ENCODE measurements around the gene SPEM1.
A peak's percentile ranks its signal among the peaks of the same experiment; 100 is the strongest.
"Not testable (repeated sequence)": the region's sequence is repeated elsewhere in the genome, so short reads cannot be mapped to it uniquely, and the experiment has no call there.

Gene SPEM1

GRCh38 chr17:7467498-7467897 lies 47.4 kb downstream of the SPEM1 start:
- TF ChIP-seq CTCF (IDR thresholded peaks at IDR 0.05; ENCODE audit: low read depth, low read length, poor library complexity, severe bottlenecking) (no peak), EZH2phosphoT487 (IDR thresholded peaks at IDR 0.05; ENCODE audit: borderline replicate concordance, low read length) (no peak)
- no peaks in the 10 kb centered on the region for H3K9me3 ChIP-seq (ENCODE audit: control insufficient read depth, insufficient read depth, low read length)
- no peaks in the 10 kb centered on the region for H3K27me3 ChIP-seq (ENCODE audit: control insufficient read depth, low read length)
- H3K36me3 ChIP-seq (ENCODE audit: control insufficient read depth, low read length): no peaks in the 10 kb centered on the region; the same call in 1 of the 2 replicates
- H3F3A ChIP-seq (ENCODE audit: control insufficient read depth, insufficient read depth): 0 out of 2 replicates have a peak, but pooled peaks cover 3% of the 10 kb centered on the region
- H3K4me1 ChIP-seq (ENCODE audit: control insufficient read depth, low read length): peaks cover 21% of the 10 kb centered on the region
- no peaks in the 10 kb centered on the region for H4K20me1 ChIP-seq (ENCODE audit: control insufficient read depth, insufficient read depth, low read depth, low read length)
- H3K79me2 ChIP-seq (ENCODE audit: control insufficient read depth, low read length): peaks cover 8% of the 10 kb centered on the region
- H3K4me3 ChIP-seq (ENCODE audit: low read length): peak overlapping the region; percentile 35
- peak overlapping the region; percentile 57 for H3K4me2 ChIP-seq (ENCODE audit: low read length)
- H3K27ac ChIP-seq (ENCODE audit: low read depth, low read length): 0 out of 2 replicates have a peak overlapping the region, but pooled peaks have one; percentile 27
- H3K9me2 ChIP-seq (replicated peaks; ENCODE audit: control insufficient read depth, low read length): no peaks in the 10 kb centered on the region

DNA sequence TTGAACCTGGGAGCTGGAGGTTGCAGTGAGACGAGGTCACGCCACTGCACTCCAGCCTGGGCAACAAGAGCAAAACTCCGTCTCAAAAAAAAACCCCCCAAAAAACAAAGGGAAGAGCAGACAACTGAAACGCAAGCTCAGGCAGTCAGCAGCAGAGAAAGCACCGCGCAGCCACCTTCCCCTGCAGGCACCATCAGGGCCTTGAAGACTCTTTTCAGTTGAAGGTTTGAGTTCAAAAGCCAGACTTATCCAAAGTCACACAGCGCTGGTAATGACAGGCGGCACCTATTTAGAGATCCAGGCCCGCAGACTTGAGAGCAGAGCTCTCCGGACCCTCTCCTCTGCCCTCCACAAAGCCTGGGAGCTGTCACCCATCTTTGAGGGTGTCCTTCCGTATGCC lies 48.2 kb downstream of the SPEM1 start:
- Histone ChIP-seq H4K20me1 (ENCODE audit: control insufficient read depth, insufficient read depth, low read depth, low read length) (no peaks in the 10 kb centered on the region), H3K27me3 (ENCODE audit: control insufficient read depth, low read length) (no peaks in the 10 kb centered on the region), H3F3A (ENCODE audit: control insufficient read depth, insufficient read depth) (0 out of 2 replicates have a peak, but pooled peaks cover 3% of the 10 kb centered on the region), H3K9me3 (ENCODE audit: control insufficient read depth, insufficient read depth, low read length) (no peaks in the 10 kb centered on the region), H3K9me2 (replicated peaks; ENCODE audit: control insufficient read depth, low read length) (no peaks in the 10 kb centered on the region), H3K4me3 (ENCODE audit: low read length) (no peak overlapping the region), H3K4me2 (ENCODE audit: low read length) (no peak overlapping the region), H3K36me3 (ENCODE audit: control insufficient read depth, low read length) (no peaks in the 10 kb centered on the region; the same call in 1 of the 2 replicates), H3K79me2 (ENCODE audit: control insufficient read depth, low read length) (peaks cover 8% of the 10 kb centered on the region), H3K27ac (ENCODE audit: low read depth, low read length) (no peak overlapping the region), H3K4me1 (ENCODE audit: control insufficient read depth, low read length) (peaks cover 21% of the 10 kb centered on the region)
- TF ChIP-seq CTCF (IDR thresholded peaks at IDR 0.05; ENCODE audit: low read depth, low read length, poor library complexity, severe bottlenecking) (no peak), EZH2phosphoT487 (IDR thresholded peaks at IDR 0.05; ENCODE audit: borderline replicate concordance, low read length) (no peak)

GRCh38 chr17:7468804-7469389 lies 48.8 kb downstream of the SPEM1 start:
- no peaks in the 10 kb centered on the region for H4K20me1 ChIP-seq (ENCODE audit: control insufficient read depth, insufficient read depth, low read depth, low read length)
- 0 out of 2 replicates have a peak, but pooled peaks cover 3% of the 10 kb centered on the region for H3F3A ChIP-seq (ENCODE audit: control insufficient read depth, insufficient read depth)
- H3K9me3 ChIP-seq (ENCODE audit: control insufficient read depth, insufficient read depth, low read length): no peaks in the 10 kb centered on the region
- no peaks in the 10 kb centered on the region; the same call in 1 of the 2 replicates for H3K36me3 ChIP-seq (ENCODE audit: control insufficient read depth, low read length)
- TF ChIP-seq EZH2phosphoT487 (IDR thresholded peaks at IDR 0.05; ENCODE audit: borderline replicate concordance, low read length): no peak
- TF ChIP-seq CTCF (IDR thresholded peaks at IDR 0.05; ENCODE audit: low read depth, low read length, poor library complexity, severe bottlenecking): no peak
- H3K27ac ChIP-seq (ENCODE audit: low read depth, low read length): no peak overlapping the region
- H3K27me3 ChIP-seq (ENCODE audit: control insufficient read depth, low read length): no peaks in the 10 kb centered on the region
- no peaks in the 10 kb centered on the region for H3K9me2 ChIP-seq (replicated peaks; ENCODE audit: control insufficient read depth, low read length)
- H3K4me2 ChIP-seq (ENCODE audit: low read length): no peak overlapping the region
- peaks cover 8% of the 10 kb centered on the region for H3K79me2 ChIP-seq (ENCODE audit: control insufficient read depth, low read length)
- H3K4me3 ChIP-seq (ENCODE audit: low read length): no peak overlapping the region
- H3K4me1 ChIP-seq (ENCODE audit: control insufficient read depth, low read length): peaks cover 21% of the 10 kb centered on the region

GRCh38 chr17:7469843-7470242 lies 49.7 kb downstream of the SPEM1 start:
- H3K4me2 ChIP-seq (ENCODE audit: low read length); H4K20me1 ChIP-seq (ENCODE audit: control insufficient read depth, insufficient read depth, low read depth, low read length); H3K27ac ChIP-seq (ENCODE audit: low read depth, low read length); H3K27me3 ChIP-seq (ENCODE audit: control insufficient read depth, low read length); H3K9me2 ChIP-seq (replicated peaks; ENCODE audit: control insufficient read depth, low read length); H3K9me3 ChIP-seq (ENCODE audit: control insufficient read depth, insufficient read depth, low read length); H3K4me3 ChIP-seq (ENCODE audit: low read length); H3F3A ChIP-seq (ENCODE audit: control insufficient read depth, insufficient read depth); H3K36me3 ChIP-seq (ENCODE audit: control insufficient read depth, low read length): not testable (repeated sequence)
- peaks cover 21% of the 10 kb centered on the region for H3K4me1 ChIP-seq (ENCODE audit: control insufficient read depth, low read length)
- H3K79me2 ChIP-seq (ENCODE audit: control insufficient read depth, low read length): peaks cover 11% of the 10 kb centered on the region

GRCh38 chr17:7470457-7470973 lies 50.4 kb downstream of the SPEM1 start:
- H3F3A ChIP-seq (ENCODE audit: control insufficient read depth, insufficient read depth); H4K20me1 ChIP-seq (ENCODE audit: control insufficient read depth, insufficient read depth, low read depth, low read length); H3K27me3 ChIP-seq (ENCODE audit: control insufficient read depth, low read length); H3K4me2 ChIP-seq (ENCODE audit: low read length); H3K4me3 ChIP-seq (ENCODE audit: low read length); H3K27ac ChIP-seq (ENCODE audit: low read depth, low read length); H3K9me2 ChIP-seq (replicated peaks; ENCODE audit: control insufficient read depth, low read length); H3K9me3 ChIP-seq (ENCODE audit: control insufficient read depth, insufficient read depth, low read length); H3K36me3 ChIP-seq (ENCODE audit: control insufficient read depth, low read length): not testable (repeated sequence)
- Histone ChIP-seq H3K79me2 (ENCODE audit: control insufficient read depth, low read length) (peaks cover 11% of the 10 kb centered on the region), H3K4me1 (ENCODE audit: control insufficient read depth, low read length) (peaks cover 21% of the 10 kb centered on the region)

Measured in DOHH2 (cell line).